Astrocyte of the spinal cord (primary cell): Measurements from ENCODE around the gene GRID2.

Experiments
- DNase-seq: peaks from one replicate; pipeline ENCODE4 v3.0.0; 2011; ENCODE audit warnings: low read depth, low spot score
- H3K4me3 ChIP-seq: 2 replicates; pipeline ENCODE4 v1.5.1; 2011; ENCODE audit warnings: low read depth, mild to moderate bottlenecking, low read length, moderate library complexity
- CTCF ChIP-seq: IDR thresholded peaks from 2 replicates; pipeline ENCODE4 v1.5.1; 2012; ENCODE audit warnings: low read depth, mild to moderate bottlenecking, low read length, inconsistent platforms
- in situ Hi-C: cut with HindIII; loops from 2 replicates; pipeline ENCODE4 v1.10.0; 2017; ENCODE audit warnings: low sequenced_read_pairs

The GRID2 gene

GRCh38 chr4:92357966-92358365 is 54.2 kb downstream of the GRID2 start:
- DNase-seq, result no peak
- in situ Hi-C loops, result no loop called here
- no peak overlapping the region for H3K4me3 ChIP-seq
- no peak for TF ChIP-seq CTCF

GRCh38 chr4:92359491-92359890 is 55.7 kb downstream of the GRID2 start:
- no peak for TF ChIP-seq CTCF
- H3K4me3 ChIP-seq, result no peak overlapping the region
- in situ Hi-C loops, result no loop called here
- DNase-seq, result no peak

GRCh38 chr4:92362028-92362427 is 58.3 kb downstream of the GRID2 start:
- DNase-seq, result no peak
- no peak for TF ChIP-seq CTCF

GRCh38 chr4:92368653-92369052 is 64.9 kb downstream of the GRID2 start:
- TF ChIP-seq CTCF, result no peak
- no peak overlapping the region for H3K4me3 ChIP-seq
- in situ Hi-C loops, result no loop called here
- DNase-seq, result no peak

More at GRCh38 chr4:92362028-92362427, 58.3 kb downstream of the GRID2 start:
- in situ Hi-C loops, result no loop called here
- no peak overlapping the region for H3K4me3 ChIP-seq

GRCh38 chr4:92381616-92382015 is 77.8 kb downstream of the GRID2 start:
- in situ Hi-C loops, result no loop called here
- no peak overlapping the region for H3K4me3 ChIP-seq
- TF ChIP-seq CTCF, result no peak
- peak; percentile 44 for DNase-seq

GRCh38 chr4:92382128-92382527 is 78.4 kb downstream of the GRID2 start:
- DNase-seq, result peak; percentile 17
- H3K4me3 ChIP-seq, result no peak overlapping the region
- in situ Hi-C loops, result no loop called here
- TF ChIP-seq CTCF, result no peak
